ENCODE measurements around the gene PPP2R5C.

The PPP2R5C gene

DNA sequence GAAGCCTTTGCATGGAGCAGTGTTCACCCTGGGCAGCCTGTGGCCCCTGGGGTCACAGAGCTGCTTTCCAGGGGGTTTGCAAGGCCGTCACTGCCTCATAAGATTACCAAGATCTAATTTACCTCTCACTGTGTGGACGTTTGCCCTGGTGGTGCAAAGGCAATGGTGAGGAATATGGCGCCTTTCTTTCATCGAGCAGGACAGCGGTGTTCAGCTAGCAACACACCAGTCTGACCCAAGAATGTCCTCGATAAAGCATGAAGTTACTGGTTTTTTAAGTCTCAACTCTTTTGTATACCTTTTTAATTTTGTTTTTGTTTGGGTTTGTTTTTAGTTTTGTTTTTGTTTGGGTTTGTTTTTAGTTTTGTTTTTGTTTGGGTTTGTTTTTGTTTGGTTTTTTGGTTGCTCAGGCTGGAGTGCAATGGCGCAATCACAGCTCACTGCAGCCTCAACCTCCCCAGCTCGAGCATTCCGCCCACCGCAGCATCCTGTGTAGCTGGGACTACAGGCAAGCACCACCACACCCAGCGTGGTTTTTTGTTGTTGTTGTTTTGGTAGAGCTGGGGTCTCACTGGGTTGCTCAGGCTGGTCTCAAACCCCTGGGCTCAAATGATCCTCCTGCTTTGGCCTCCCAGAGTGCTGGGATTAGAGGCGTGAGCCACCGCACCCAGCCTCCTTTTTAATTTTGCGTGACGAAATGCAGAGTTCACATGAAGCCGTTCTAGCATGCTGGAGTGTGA lies 57.9 kb downstream of the PPP2R5C start:
- Mint-ChIP-seq H3K4me3 (peak overlapping the region; percentile 73), H3K4me1 (peaks cover 91% of the 10 kb centered on the region), H3K27ac (peak overlapping the region; percentile 95), H3K27me3 (no peaks in the 10 kb centered on the region), H3K36me3 (ENCODE audit: low read depth) (peaks cover 25% of the 10 kb centered on the region), H3K9me3 (no peaks in the 10 kb centered on the region)
- peak; percentile 65 for DNase-seq
- ATAC-seq = no peak

DNA sequence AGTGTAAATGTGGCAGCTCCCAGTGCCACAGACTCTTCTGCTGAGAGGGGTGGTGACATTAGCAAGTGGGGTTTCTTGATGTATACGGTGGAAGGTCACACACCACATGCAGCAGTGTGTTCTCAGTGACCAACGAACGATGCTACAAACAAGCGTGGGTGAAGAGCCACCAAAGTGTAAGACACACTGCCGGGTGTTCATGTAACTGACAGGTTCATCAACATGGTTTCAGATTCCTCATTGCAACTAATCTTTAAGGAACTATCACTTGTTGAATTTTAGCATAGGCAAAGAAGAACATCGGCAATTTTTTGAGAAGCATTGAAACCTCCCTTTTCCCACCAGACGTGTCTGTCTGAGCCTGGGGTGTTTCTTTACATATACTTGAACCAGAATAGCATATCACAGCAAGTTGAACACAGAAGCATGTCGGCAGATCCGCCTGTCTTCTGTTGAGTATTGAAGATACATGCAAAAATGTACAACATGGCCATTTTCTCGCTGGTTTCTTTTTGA lies 58.8 kb downstream of the PPP2R5C start:
- H3K4me3 Mint-ChIP-seq = peak overlapping the region; percentile 73
- no peaks in the 10 kb centered on the region for H3K9me3 Mint-ChIP-seq
- H3K36me3 Mint-ChIP-seq (ENCODE audit: low read depth) = peaks cover 31% of the 10 kb centered on the region
- H3K4me1 Mint-ChIP-seq = peaks cover 91% of the 10 kb centered on the region
- peak overlapping the region; percentile 95 for H3K27ac Mint-ChIP-seq
- ATAC-seq (peak; percentile 16), DNase-seq (peak; percentile 55)
- no peaks in the 10 kb centered on the region for H3K27me3 Mint-ChIP-seq

DNA sequence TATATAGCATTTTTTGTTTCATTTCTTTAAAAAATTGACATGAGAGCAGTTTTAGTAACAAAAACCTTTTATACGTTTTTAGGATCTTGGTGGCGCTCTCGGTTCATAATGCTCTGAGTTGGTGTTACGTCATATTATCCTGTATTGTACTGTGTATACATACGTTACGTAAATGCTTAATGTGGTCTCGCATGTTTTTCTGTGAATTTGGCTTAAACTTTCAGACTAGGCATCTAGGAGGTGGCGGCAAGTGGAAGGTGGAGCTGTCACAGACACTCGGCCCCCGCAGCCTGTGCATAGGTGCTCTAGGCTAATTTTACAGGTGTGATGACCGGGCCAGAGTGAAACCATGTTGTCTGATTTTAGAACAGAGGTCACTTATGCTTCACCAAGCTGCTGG lies 60.0 kb downstream of the PPP2R5C start:
- Mint-ChIP-seq H3K4me1 (peaks cover 91% of the 10 kb centered on the region), H3K4me3 (peak overlapping the region; percentile 65), H3K36me3 (ENCODE audit: low read depth) (peaks cover 40% of the 10 kb centered on the region), H3K27me3 (no peaks in the 10 kb centered on the region), H3K9me3 (no peaks in the 10 kb centered on the region), H3K27ac (peak overlapping the region; percentile 100)
- ATAC-seq (no peak), DNase-seq (no peak)

DNA sequence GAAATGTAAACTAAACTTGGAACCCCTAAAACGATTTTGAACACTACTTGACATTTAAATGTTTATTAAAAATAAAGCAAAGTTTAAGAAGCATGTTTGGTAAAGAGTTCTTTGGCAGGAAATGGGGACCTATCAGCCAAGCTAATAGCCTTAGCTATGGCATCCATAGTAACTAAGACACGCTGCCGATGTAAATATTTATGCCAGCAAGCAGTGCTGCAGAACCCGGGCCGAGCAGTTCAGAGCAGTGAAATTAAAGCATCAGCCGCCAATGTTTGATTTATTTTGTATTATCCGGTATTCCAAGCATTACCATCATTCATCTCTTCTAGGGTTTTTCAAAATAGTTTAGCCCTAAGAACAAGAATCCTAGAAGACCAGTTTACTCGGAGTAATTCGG lies 61.6 kb downstream of the PPP2R5C start:
- Mint-ChIP-seq H3K36me3 (ENCODE audit: low read depth) (peaks cover 50% of the 10 kb centered on the region), H3K4me1 (peaks cover 93% of the 10 kb centered on the region), H3K9me3 (no peaks in the 10 kb centered on the region), H3K27ac (peak overlapping the region; percentile 100), H3K4me3 (peak overlapping the region; percentile 79), H3K27me3 (no peaks in the 10 kb centered on the region)
- DNase-seq (no peak), ATAC-seq (no peak)

DNA sequence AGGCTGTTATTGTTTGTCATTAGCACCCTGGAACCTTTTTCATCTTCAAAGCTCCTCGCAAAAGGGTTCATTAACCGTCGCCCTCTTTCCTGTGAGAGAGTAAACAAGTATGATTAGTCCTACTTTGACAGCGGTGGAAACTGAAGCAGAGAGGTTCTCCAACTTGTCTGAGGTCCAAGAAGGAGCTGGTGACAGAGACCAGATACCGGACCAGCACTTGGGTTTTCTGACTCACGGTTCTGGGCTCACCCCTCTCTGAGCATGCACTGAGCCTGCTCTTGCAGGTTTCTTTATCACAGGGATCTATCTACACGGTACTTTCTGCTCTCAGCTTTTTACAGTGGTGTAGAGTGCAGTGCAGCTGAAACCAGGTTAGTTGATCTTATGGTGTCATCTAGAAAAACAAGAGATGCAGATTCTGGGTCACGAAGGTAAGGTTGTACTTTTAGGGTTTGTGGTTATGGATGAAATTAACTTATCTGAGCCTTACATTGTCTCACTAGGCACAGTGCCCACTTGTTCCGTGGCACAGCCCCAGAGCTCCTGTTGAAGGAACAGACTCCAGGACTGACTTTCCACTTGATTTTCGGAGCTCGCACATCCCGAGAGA lies 62.1 kb downstream of the PPP2R5C start:
- DNase-seq = peak; percentile 65
- peak; percentile 89 for ATAC-seq
- no peaks in the 10 kb centered on the region for H3K9me3 Mint-ChIP-seq
- no peaks in the 10 kb centered on the region for H3K27me3 Mint-ChIP-seq
- peak overlapping the region; percentile 79 for H3K4me3 Mint-ChIP-seq
- peak overlapping the region; percentile 100 for H3K27ac Mint-ChIP-seq
- H3K4me1 Mint-ChIP-seq = peaks cover 92% of the 10 kb centered on the region
- H3K36me3 Mint-ChIP-seq (ENCODE audit: low read depth) = peaks cover 50% of the 10 kb centered on the region

DNA sequence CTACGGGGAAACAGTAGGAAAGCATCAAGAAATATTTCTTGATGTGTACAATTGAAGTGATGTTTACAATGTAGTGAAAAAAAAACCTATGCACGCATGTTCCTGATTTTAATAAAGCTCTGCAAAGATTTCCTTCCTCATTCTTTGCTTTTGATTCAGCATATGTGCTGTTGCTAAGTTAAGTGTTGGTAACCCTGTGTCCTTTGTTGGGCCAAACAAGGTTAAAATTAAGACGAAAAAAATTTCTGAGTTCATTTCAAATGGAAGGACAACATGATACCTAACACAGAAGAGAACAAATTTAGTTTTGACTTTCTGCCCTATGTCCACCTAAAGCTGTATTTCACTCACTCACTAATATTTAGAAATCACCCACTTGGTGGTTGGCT lies 62.8 kb downstream of the PPP2R5C start:
- DNase-seq = no peak
- Mint-ChIP-seq H3K27me3 (no peaks in the 10 kb centered on the region), H3K9me3 (no peaks in the 10 kb centered on the region), H3K4me3 (peak overlapping the region; percentile 79), H3K4me1 (peaks cover 92% of the 10 kb centered on the region), H3K27ac (peak overlapping the region; percentile 100), H3K36me3 (ENCODE audit: low read depth) (peaks cover 52% of the 10 kb centered on the region)
- no peak for ATAC-seq

DNA sequence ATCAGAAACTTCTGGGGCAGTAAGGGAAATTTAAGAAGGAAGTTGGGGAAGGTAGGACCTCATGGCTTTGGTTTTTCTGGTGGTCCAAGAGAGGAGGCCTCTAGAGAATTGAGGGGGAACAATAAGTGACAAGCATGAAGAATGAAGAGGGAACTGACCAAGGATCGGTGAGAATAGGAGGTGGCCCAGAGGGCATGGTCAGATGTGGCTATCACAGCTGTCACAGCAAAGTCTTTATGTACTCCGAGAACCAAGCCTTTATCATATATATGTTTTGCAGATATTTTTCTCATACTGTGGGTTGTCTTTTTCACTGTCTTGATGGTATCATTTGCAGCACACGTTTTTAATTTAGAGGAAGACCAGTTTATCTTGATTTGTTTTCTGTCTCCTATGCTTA lies 64.3 kb downstream of the PPP2R5C start:
- H3K36me3 Mint-ChIP-seq (ENCODE audit: low read depth) = peaks cover 49% of the 10 kb centered on the region
- ATAC-seq (no peak), DNase-seq (no peak)
- H3K4me1 Mint-ChIP-seq = peaks cover 94% of the 10 kb centered on the region
- no peaks in the 10 kb centered on the region for H3K27me3 Mint-ChIP-seq
- H3K4me3 Mint-ChIP-seq = peak overlapping the region; percentile 79
- peak overlapping the region; percentile 100 for H3K27ac Mint-ChIP-seq
- no peaks in the 10 kb centered on the region for H3K9me3 Mint-ChIP-seq

DNA sequence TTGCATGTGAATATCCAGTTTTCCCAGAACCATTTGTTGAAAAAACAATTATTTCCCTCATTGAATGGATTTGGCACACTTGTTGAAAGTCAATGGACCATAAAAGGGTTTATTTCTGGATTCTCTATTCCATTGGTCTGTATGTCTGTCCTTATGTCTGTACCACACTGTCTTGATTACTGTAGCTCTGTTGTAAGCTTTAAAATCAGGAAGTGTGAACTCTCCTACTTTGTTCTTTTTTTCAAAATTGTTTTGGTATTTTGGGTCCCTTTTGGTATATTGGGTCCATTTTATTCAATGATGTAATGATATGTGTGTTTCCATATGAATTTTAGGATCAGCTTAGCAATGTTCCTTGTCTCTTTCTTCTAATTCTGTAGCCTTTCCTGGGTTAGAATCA lies 64.8 kb downstream of the PPP2R5C start:
- peaks cover 95% of the 10 kb centered on the region for H3K4me1 Mint-ChIP-seq
- no peaks in the 10 kb centered on the region for H3K9me3 Mint-ChIP-seq
- peak overlapping the region; percentile 100 for H3K27ac Mint-ChIP-seq
- DNase-seq = no peak
- peaks cover 47% of the 10 kb centered on the region for H3K36me3 Mint-ChIP-seq (ENCODE audit: low read depth)
- H3K4me3 Mint-ChIP-seq = peak overlapping the region; percentile 79
- no peaks in the 10 kb centered on the region for H3K27me3 Mint-ChIP-seq
- no peak for ATAC-seq

DNA sequence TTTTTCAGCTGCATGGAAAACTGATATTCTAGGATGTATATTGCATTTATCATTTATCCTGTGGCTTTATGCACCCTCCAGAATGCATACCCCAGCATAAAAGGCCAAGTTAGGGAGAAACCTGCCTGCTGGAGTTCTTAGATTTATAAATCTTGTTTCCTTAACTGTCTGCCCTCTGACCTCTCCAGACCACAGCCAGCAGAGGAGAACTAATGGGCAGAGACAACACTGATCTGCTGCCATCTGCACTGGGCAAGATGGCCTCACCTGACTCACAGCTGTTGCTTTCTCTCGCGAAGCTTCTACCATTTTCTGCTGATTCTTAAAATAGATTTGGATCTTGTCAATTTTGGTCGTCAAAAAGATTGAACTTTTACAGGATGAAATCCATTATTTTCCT lies 65.8 kb downstream of the PPP2R5C start:
- peaks cover 93% of the 10 kb centered on the region for H3K4me1 Mint-ChIP-seq
- H3K9me3 Mint-ChIP-seq = no peaks in the 10 kb centered on the region
- peak overlapping the region; percentile 6 for H3K4me3 Mint-ChIP-seq
- no peak for DNase-seq
- no peaks in the 10 kb centered on the region for H3K27me3 Mint-ChIP-seq
- peaks cover 47% of the 10 kb centered on the region for H3K36me3 Mint-ChIP-seq (ENCODE audit: low read depth)
- no peak for ATAC-seq
- H3K27ac Mint-ChIP-seq = peak overlapping the region; percentile 81

DNA sequence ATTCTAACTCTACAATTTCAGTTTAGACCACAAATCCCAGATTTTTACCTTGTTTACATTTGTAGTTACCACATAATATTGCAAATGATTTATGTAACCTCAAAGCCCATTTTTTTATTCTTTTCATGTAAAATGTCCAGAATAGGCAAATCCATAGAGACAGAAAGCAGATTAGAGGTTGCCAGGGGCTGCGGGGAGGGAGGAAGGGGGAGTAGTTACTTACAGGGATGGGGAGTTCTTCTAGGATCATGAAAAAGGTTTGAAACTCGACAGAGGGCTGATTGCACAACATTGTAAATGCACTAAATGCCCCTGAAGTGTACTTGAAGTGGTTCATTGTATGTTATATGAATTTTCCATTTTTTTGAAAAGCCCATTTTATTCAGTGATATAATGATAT lies 66.5 kb downstream of the PPP2R5C start:
- Mint-ChIP-seq H3K27me3 (no peaks in the 10 kb centered on the region), H3K36me3 (ENCODE audit: low read depth) (peaks cover 54% of the 10 kb centered on the region), H3K4me3 (peak overlapping the region; percentile 6), H3K27ac (peak overlapping the region; percentile 81), H3K9me3 (no peaks in the 10 kb centered on the region), H3K4me1 (peaks cover 93% of the 10 kb centered on the region)
- ATAC-seq = no peak
- DNase-seq = no peak

DNA sequence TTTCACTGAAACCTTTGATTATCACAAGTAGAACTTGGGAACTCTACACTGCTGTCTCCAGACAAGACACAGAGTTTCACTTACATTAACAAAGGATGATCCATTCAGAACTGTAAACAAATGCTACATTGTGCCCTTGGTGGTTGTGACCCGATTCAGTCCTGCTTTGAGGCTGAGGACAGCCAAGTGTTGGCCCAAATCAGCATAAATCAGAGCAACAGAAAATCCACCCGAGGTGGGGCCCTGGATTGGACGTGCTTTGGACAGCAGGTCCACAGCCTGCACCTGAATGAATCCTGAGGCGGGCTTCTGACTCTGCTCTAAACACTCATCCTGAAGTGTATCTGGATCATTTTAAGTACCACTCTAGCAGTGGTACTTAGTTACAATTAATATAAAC lies 68.8 kb downstream of the PPP2R5C start:
- Mint-ChIP-seq H3K4me1 (peaks cover 92% of the 10 kb centered on the region), H3K4me3 (no peak overlapping the region), H3K27ac (peak overlapping the region; percentile 87), H3K36me3 (ENCODE audit: low read depth) (peaks cover 40% of the 10 kb centered on the region), H3K27me3 (no peaks in the 10 kb centered on the region), H3K9me3 (no peaks in the 10 kb centered on the region)
- DNase-seq = no peak
- ATAC-seq = no peak

DNA sequence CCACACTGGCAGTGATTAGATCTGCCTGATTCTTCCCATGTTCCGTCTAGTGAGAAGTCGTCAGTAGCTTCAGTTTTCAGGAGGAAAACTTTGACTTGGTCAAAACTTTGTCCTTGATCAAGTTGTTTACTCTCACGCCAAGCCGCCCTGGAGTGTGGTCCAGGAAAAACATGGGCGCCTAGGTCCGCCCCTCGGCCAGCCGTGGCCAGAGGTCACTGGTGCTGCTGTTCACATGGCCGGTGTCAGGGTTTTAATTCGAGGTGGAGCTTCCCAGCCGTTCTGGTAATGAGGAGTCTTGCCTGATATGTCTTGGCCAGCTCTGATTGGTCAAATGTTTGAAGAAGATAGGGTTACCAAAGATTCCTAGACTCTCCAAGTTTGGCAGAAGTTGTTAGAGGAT lies 71.5 kb downstream of the PPP2R5C start:
- peaks cover 24% of the 10 kb centered on the region for H3K36me3 Mint-ChIP-seq (ENCODE audit: low read depth)

DNA sequence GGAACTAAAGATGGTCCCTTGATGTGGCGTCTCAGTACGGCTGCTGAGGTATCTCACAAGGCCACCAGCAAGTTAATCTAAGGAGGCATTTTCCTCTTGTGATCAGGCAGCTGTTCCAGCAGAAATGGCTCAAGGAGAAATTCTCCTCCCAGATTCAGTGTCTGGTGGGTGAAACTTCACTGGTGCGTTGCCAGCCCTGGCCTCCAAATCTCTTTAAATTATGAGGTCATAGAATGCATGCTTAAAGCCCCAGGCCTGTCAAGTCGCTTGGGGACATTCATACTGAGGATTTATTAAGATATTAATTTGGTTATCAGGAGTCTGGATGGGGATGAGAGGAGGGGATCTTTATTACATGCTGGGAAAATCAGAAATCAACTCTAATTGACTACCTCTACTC lies 72.9 kb downstream of the PPP2R5C start:
- no peaks in the 10 kb centered on the region for H3K9me3 Mint-ChIP-seq
- peaks cover 20% of the 10 kb centered on the region for H3K36me3 Mint-ChIP-seq (ENCODE audit: low read depth)
- DNase-seq = no peak
- no peak for ATAC-seq
- peak overlapping the region; percentile 52 for H3K27ac Mint-ChIP-seq
- peaks cover 93% of the 10 kb centered on the region for H3K4me1 Mint-ChIP-seq
- no peak overlapping the region for H3K4me3 Mint-ChIP-seq
- no peaks in the 10 kb centered on the region for H3K27me3 Mint-ChIP-seq

More for the DNA sequence above, 71.5 kb downstream of the PPP2R5C start:
- Mint-ChIP-seq H3K4me1 (peaks cover 92% of the 10 kb centered on the region), H3K27ac (peak overlapping the region; percentile 57), H3K4me3 (no peak overlapping the region), H3K9me3 (no peaks in the 10 kb centered on the region), H3K27me3 (no peaks in the 10 kb centered on the region)
- DNase-seq (no peak), ATAC-seq (no peak)

DNA sequence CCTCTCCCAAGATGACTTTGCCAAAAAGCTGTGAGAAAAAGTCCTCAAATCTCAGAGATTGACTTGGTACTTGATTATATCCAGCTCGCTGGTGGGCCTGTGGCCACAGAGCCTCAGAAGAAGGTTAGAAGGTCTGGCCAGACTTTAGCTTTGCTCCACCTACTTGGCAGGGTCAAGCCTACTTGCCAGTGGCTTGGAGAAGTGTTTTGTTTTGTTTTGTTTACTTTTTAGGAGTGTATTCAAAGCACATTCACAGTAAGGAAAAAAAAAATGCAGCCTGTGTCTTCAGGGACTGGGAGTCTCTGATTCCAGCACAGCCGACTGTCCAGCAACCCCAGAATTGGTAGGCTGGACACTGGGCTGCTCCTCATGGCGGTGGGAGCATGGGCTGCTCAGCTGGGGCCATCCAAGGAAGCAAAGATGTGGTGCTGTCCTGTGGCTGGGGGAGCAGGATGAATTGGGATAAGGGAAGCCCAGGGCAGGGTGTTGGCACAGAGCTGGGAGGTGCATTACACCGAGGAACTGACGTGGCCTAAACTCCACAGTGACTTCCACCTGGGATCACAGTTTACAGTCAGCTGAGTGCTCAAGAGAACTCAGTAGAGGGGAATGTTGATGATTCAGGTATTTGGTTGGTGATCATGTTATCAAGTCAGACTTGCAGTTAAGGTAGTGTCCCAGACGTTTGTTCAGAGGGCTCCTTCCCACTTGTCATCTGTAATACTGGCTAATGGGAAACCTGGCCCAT lies 73.5 kb downstream of the PPP2R5C start:
- H3K36me3 Mint-ChIP-seq (ENCODE audit: low read depth) = peaks cover 15% of the 10 kb centered on the region

More for the DNA sequence above, 73.5 kb downstream of the PPP2R5C start:
- Mint-ChIP-seq H3K27me3 (no peaks in the 10 kb centered on the region), H3K4me3 (no peak overlapping the region), H3K27ac (peak overlapping the region; percentile 52), H3K4me1 (peaks cover 93% of the 10 kb centered on the region), H3K9me3 (no peaks in the 10 kb centered on the region)
- DNase-seq = no peak
- no peak for ATAC-seq
